ENCODE data around the gene SLC5A3.
A peak's percentile ranks its signal among the peaks of the same experiment; 100 is the strongest.

GRCh38 chr21:34091607-34092006, 18.2 kb downstream of the SLC5A3 start:
- TF ChIP-seq, protein P1, sequence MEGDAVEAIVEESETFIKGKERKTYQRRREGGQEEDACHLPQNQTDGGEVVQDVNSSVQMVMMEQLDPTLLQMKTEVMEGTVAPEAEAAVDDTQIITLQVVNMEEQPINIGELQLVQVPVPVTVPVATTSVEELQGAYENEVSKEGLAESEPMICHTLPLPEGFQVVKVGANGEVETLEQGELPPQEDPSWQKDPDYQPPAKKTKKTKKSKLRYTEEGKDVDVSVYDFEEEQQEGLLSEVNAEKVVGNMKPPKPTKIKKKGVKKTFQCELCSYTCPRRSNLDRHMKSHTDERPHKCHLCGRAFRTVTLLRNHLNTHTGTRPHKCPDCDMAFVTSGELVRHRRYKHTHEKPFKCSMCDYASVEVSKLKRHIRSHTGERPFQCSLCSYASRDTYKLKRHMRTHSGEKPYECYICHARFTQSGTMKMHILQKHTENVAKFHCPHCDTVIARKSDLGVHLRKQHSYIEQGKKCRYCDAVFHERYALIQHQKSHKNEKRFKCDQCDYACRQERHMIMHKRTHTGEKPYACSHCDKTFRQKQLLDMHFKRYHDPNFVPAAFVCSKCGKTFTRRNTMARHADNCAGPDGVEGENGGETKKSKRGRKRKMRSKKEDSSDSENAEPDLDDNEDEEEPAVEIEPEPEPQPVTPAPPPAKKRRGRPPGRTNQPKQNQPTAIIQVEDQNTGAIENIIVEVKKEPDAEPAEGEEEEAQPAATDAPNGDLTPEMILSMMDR (IDR thresholded peaks at IDR 0.05 in 8 of 11, conservative IDR thresholded peaks at IDR 0.05 in 3 of 11) = peak in 2 of 11 experiments; percentile 12 to 14
- TF ChIP-seq POLR2A (IDR thresholded peaks at IDR 0.05) (no peak), POLR2AphosphoS5 (IDR thresholded peaks at IDR 0.05) (no peak)
